Measurements from ENCODE around the gene BRINP2. TPM values are rescaled to one million over a fixed set of nuclear protein-coding genes. Genes with fewer than 3 reads are reported as not detected.

The BRINP2 gene
- total RNA-seq, 1 donor from 2014 or later = 23.7 TPM

DNA sequence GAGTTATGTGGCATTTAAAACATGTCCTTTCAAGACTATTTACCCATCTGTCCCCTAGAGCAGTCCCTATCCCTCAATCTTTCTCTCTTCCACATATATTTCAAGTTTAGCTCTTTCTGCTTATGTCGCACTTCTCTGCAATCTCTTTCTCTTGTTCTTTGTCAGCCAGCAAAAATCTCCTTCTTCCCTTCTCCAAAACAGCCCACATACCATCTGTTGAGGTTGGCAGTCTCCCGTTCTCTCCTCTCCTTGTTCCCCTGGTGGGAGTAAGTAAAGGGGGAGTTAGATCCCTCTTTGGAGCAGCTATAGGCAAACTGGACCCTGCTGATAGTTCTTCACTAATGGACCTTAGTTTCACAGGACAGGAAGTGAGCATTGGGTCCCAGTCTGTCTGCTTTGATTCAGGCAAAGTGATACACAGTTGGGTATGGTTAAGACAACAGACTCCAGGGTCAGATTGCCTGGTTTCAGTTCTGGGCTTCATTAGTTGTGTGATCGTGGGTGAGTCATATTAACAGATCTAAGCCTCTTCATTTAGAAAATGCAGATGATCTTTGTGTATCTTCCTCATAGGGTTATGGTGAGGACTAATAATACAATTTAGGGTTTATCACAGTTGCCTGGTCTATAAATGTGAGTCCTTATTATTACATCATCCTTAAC is 19.7 kb downstream of the BRINP2 start:
- Mint-ChIP-seq H3K4me3 (peak overlapping the region; percentile 0), H3K36me3 (peaks cover 4% of the 10 kb centered on the region), H3K27me3 (peaks cover 3% of the 10 kb centered on the region), H3K4me1 (ENCODE audit: unreplicated experiment) (no peaks in the 10 kb centered on the region), H3K27ac (peak overlapping the region; percentile 6), H3K9me3 (peaks cover 5% of the 10 kb centered on the region)
- TF ChIP-seq CTCF (conservative IDR thresholded peaks at IDR 0.05) = no peak
- no peak for DNase-seq (ENCODE audit: extremely low spot score, unreplicated experiment)

DNA sequence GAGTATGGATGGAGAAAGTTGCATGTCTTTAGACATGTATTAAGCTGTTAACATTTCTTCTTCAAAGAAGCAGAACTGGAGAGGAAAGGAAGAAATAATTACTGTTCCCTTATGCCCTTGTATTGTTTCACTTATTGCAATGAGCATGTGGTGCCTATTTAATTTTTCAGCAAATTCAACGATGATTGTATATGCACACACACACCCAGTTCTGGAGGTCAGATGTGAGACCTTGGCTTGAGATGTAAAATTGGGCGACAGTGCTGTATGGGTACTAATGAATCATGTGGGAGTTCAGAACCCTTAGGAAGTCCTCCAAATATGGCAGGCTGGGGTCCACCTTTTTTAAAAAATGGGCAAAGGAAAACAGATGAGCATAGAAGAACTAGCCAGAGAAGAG is 27.5 kb downstream of the BRINP2 start:
- H3K36me3 Mint-ChIP-seq = peaks cover 4% of the 10 kb centered on the region
- H3K9me3 Mint-ChIP-seq = no peaks in the 10 kb centered on the region
- H3K27me3 Mint-ChIP-seq = no peaks in the 10 kb centered on the region
- H3K4me1 Mint-ChIP-seq (ENCODE audit: unreplicated experiment) = no peaks in the 10 kb centered on the region
- DNase-seq (ENCODE audit: extremely low spot score, unreplicated experiment) = no peak
- H3K4me3 Mint-ChIP-seq = no peak overlapping the region
- no peak overlapping the region for H3K27ac Mint-ChIP-seq
- TF ChIP-seq CTCF (conservative IDR thresholded peaks at IDR 0.05) = no peak

GRCh38 chr1:177200290-177200689 is 29.5 kb downstream of the BRINP2 start:
- no peaks in the 10 kb centered on the region for H3K4me1 Mint-ChIP-seq (ENCODE audit: unreplicated experiment)
- H3K27me3 Mint-ChIP-seq = no peaks in the 10 kb centered on the region
- no peak for TF ChIP-seq CTCF (conservative IDR thresholded peaks at IDR 0.05)
- H3K9me3 Mint-ChIP-seq = no peaks in the 10 kb centered on the region
- DNase-seq (ENCODE audit: extremely low spot score, unreplicated experiment) = no peak
- no peak overlapping the region for H3K4me3 Mint-ChIP-seq
- peaks cover 4% of the 10 kb centered on the region for H3K36me3 Mint-ChIP-seq
- peak overlapping the region; percentile 2 for H3K27ac Mint-ChIP-seq

GRCh38 chr1:177206831-177207355 is 36.1 kb downstream of the BRINP2 start:
- TF ChIP-seq CTCF (conservative IDR thresholded peaks at IDR 0.05) = no peak
- Mint-ChIP-seq H3K27ac (no peak overlapping the region), H3K4me1 (ENCODE audit: unreplicated experiment) (peaks cover 35% of the 10 kb centered on the region), H3K27me3 (no peaks in the 10 kb centered on the region), H3K4me3 (no peak overlapping the region), H3K36me3 (no peaks in the 10 kb centered on the region), H3K9me3 (no peaks in the 10 kb centered on the region)
- DNase-seq (ENCODE audit: extremely low spot score, unreplicated experiment) = no peak

- Mint-ChIP-seq H3K4me3 (peak overlapping the region; percentile 74), H3K36me3 (no peaks in the 10 kb centered on the region), H3K9me3 (no peaks in the 10 kb centered on the region), H3K27ac (peak overlapping the region; percentile 50), H3K4me1 (ENCODE audit: unreplicated experiment) (peaks cover 35% of the 10 kb centered on the region), H3K27me3 (no peaks in the 10 kb centered on the region)
- DNase-seq (ENCODE audit: extremely low spot score, unreplicated experiment) = no peak
- no peak for TF ChIP-seq CTCF (conservative IDR thresholded peaks at IDR 0.05)
Measured at GRCh38 chr1:177208920-177209319, 38.2 kb downstream of the BRINP2 start.
